TTC549 (cell line): ENCODE measurements around the gene ZBTB21.
"Not testable (repeated sequence)": the region's sequence is repeated elsewhere in the genome, so short reads cannot be mapped to it uniquely, and the experiment has no call there.

Experiments
- FAIRE-seq: peaks from 2 replicates; lab custom pipeline; 2012; peaks lifted over from hg19 to GRCh38; lab: Jason Lieb, UNC

ZBTB21 gene

DNA sequence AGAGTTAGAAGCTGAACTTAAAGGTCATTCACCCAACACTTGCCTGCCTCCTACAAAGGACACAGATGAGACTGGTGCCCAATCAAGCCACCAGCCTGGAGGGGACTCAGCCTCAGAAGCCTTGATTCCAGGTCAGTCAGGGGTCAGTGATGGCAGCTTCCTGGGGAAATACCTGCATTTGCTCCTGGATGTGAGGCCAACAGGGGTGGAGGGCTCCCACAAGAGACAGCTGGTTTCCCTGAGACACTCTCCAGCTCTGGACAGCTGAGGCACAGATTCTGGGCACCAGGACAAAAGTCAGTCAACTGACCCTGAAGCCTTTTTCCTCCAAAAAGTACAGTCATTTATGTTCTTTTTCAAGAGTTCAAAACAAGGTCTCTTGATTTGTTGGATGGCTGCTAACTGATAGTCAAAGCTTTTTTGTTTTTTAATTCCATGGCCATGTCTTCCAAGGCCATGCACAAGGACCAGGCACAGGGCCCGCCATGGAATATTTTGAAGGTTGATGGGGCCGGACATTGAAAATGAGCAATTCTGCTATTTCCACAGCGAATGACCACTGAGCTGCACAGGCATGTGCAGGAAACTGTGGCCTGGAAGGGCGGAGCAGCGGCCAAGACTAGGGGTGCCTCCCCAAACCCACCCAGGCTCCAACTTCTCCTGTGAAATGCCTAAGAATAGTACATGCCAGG, 58.1 kb downstream of the ZBTB21 start:
- FAIRE-seq, result no peak

DNA sequence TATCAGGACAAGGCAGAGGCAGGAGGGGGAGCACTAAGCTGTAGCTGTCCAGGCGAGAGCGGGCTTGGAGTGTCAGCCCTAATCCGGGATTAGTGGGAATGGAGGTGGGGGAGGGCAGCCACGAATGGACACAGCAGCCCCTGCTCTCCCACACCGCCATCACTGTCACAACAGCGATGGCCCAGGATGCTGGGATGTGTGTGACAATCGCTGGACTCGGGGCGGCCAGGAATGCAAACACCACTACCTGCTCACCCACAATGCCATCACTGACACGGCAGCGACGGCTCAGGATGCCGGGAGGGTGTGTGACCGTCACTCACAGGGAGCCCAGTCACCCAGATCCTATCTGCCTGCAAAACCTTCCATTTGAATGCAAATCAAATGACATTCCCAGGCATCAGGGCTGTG, 59.2 kb downstream of the ZBTB21 start:
- no peak for FAIRE-seq

DNA sequence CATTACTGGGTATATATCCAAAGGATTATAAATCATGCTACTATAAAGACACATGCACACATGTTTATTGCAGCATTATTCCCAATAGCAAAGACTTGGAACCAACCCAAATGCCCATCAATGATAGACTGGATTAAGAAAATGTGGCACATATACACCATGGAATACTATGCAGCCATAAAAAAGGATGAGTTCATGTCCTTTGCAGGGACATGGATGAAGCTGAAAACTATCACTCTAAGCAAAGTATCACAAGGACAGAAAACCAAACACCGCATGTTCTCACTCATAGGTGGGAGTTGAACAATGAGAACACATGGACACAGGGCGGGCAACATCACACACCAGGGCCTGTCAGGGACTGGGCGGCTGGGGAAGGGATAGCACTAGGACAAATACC, 60.5 kb downstream of the ZBTB21 start:
- not testable (repeated sequence) for FAIRE-seq

DNA sequence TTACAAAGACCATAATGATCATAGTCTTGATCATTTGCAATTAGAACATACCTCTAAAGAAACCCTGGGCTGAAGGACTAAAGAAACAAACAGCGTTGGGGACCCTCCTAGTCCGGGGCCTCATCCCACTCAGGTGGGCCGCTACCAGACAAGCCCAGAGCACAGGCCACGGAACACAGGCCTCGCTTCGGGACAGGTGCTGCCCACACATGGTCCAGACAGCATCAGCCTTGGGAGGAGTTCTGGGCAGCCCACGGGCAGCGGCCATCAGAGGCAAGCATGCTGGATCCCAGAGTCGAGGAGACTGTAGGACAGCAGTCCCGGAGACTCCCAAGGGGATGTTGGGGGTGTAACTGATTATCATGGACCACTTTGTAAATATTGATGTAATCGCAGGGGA, 61.3 kb downstream of the ZBTB21 start:
- FAIRE-seq, result no peak

DNA sequence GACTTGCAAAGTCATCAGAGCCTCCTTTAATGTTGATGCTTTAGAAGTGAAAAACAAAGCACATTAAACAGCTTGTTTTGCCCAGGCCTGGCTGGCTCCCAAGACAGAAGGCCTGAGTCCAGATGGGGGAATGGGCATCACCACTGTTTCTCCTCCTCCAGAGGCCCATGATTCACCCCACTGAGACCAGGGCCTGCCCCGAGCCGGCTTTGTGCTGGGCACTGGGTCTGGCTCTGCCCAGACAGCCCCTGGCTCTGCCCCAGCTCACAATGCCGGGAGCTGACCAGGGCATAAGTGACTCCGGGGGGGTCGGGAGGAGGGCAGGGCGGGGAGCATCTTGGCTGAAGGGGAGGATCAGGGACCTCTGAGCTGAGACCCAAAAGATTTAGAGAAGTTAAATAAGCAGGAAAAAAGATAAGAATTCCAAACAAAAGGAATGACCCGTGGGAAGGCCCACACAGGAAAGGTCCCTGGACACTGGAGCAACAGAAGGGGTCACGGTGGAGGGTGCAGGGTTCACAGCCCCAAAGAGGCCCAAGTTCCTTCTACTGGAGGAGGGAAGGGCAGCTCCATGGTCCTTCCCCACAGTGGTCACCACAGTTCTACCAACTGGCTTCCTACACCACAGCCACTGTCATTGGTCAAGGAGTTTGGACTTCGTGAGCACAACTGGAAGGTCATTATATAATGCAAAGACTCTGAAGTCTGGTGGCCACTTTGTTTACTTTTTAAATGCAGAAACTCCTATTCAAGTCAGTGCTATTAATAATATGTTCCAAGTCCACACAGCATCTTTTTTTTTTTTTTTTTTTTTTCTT, 61.9 kb downstream of the ZBTB21 start:
- FAIRE-seq, result no peak

DNA sequence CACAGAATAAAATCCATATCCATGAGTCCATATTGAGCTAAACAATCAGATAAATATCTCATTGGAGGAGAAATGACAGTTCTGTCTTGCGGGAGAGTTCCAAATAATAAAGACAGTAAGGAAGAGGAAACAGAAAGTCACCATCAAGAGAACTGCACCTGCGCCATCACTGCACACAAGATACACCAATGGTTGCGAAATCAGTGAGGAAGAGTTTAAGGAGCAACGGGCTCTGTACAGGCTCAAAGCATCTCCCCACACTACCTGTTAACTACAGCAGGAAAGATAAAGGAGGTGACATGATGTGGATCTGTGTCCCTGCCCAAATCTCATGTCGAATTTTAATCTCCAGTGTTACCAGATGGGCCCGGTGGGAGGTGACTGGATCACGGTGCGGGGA, 64.2 kb downstream of the ZBTB21 start:
- no peak for FAIRE-seq

DNA sequence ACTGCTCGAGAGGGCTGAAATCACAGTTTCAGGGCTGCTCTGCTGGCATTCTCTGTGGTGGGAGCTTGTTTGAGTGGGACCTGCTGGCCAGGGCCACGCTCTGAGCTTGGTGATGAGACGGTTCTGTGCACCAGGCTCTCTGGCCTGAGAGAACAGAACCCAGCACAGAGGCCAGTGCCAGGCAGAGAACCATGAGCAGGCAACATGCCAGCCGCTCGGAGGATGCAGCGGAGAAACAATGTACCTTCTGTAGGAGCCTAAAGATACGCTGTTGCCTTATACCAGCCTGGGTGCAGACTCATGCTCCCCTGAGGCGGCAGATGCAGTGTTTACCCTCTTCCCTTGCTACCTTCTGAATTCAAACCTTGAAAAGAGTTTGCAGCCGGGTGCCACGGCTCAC, 66.3 kb downstream of the ZBTB21 start:
- no peak for FAIRE-seq

DNA sequence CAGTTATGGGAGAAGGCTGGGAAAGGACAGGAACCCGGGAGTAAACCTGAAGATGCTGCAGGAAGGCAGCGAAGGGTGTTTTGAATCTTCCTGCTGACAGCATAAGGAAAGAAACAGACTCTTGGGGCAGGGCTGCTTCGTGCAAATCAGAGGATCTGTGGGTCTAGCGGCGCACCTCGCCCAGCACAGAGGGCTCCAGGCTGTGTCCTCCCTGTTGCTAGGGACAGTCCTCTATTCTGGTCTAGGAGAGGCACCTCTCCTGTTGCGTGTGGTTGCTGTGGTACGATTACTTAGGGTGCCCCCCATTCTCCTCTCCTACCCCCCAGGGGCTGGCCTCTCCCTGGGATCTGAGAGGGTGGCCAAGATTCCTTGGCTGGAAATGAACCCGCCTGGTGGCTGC, 67.7 kb downstream of the ZBTB21 start:
- FAIRE-seq, result no peak

DNA sequence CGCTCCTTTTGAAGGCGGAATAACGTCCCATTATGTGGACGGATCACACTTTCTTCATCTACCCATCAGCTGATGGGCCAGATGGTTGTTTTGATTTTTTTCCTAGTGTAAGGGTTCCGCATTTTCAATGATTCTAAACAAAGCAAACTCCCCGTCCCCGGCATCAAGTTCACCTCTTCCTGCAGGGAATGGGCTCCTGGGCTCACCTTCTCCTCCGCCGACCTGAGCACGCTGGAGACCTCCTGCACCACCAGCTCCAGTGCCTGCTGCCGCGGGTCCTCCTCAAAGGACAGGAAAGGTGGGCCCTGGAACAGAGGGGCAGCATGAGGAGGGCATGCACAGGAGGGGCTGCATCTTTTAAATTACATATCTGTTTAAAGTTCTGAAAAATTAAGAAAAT, 68.2 kb downstream of the ZBTB21 start:
- FAIRE-seq, result no peak

DNA sequence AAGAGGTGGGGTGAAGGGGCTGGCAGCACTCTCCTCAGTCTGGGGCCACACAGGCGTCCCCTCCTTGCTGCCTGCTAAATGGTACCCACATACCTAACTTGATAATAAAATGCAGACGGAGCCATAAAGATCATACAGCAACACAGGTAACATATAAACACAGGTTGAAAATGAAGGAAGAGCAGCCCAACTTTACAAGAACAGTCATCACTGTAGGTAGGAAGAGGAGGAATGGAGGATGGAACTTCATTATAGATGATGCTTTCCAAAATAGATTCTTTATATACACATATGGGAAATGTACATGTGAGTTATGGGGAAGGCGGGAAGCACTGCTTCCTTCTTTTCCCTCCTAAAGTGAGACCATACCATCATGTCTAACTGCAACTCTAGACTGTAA, 69.7 kb downstream of the ZBTB21 start:
- no peak for FAIRE-seq

DNA sequence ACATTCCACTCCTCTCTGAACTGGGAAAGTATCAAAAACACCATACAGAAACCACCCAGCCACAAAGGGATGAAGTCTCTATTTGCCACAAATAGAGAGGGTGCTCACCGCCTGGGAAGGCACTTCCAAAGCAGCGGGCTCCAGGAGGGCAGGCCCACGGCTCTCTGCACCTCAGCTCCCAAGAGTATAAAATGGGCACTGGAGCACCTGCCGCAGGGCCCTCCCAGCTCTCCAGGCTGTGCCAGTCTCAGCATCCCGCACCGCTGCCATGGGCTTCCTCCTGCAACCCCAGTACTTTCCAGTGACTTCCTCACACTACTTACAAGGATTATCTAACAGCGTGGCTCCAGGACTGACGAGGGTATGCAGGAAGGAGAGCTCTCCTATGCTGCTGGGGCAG, 70.8 kb downstream of the ZBTB21 start:
- no peak for FAIRE-seq
